ENCODE measurements around the gene FGF12. TPM values are rescaled to one million over a fixed set of nuclear protein-coding genes. Genes with fewer than 3 reads are reported as not detected.

Gene FGF12
- not detected in 2 replicates for total RNA-seq

DNA sequence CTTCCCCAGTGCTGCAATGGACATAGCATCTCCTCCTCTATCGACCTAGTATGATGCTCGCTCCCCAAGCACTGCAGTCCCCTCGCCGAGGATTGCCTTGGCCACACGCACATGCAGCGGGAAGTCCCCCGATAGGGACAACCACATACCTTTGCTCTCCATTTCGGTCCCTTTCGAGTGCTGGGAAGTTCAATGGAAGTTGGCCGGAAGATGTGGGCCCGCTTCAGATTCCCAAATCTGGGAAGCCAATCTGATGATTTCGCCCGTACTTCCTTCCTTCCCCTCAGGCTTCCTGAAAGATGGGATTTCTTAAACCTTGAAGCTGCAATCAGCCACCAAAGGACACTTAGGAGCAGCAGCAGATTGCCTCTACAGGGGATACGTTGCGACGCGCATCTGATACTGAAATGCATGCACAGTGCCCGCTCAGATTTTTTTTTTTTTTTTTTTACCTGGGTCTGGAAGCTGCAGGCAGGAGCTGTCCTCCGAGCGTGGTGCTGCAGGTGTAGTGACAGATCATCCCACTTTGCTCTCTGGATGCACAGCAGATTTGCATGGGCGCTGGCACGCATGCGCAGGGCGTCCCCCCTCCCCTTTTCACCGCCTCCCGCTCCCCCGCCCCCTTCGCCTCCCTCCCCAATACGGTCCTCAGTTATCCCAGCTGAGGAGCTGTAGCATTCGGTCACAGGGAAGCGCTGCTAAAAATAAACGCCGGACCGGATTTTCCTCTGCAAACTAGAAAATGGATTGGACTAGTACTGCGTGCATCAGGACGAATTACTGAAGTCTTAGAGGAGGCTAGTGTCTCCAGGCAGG lies at the start of gene FGF12:
Gene FGF12, minus strand, starts transcription at position 510 of the 816 bp plus-strand sequence.

Other genes starting within 250 kb of the FGF12 start
- gene MB21D2, start 190.3 kb upstream of the FGF12 start, total RNA-seq: 14.7 and 15.0 TPM in 2 replicates

Measured in regular cardiac myocyte (primary cell).